ENCODE results near the gene SCN10A.

SCN10A gene

GRCh38 chr3:38816026-38816425 is at the start of gene SCN10A:
Gene SCN10A (minus strand): TSS chr3:38816217. CDS start chr3:38794010, 22,207 bp downstream.
- TF ChIP-seq CTCF (conservative IDR thresholded peaks at IDR 0.05), result no peak
- no peak for TF ChIP-seq ZFX (IDR thresholded peaks at IDR 0.05)
- no peak within 1 kb of the TSS for H3K27ac ChIP-seq

- no peak overlapping the region for H3K27ac ChIP-seq
Measured at GRCh38 chr3:38853011-38853410, 37.0 kb upstream of the SCN10A start.

GRCh38 chr3:38843898-38844297 is 27.9 kb upstream of the SCN10A start:
- no peak overlapping the region for H3K27ac ChIP-seq
- TF ChIP-seq ZFX (IDR thresholded peaks at IDR 0.05) (no peak), CTCF (conservative IDR thresholded peaks at IDR 0.05) (peak; percentile 22)

More at GRCh38 chr3:38853011-38853410, 37.0 kb upstream of the SCN10A start:
- TF ChIP-seq ZFX (IDR thresholded peaks at IDR 0.05), result no peak
- TF ChIP-seq CTCF (conservative IDR thresholded peaks at IDR 0.05), result no peak

GRCh38 chr3:38842266-38842965 is 26.4 kb upstream of the SCN10A start:
- TF ChIP-seq CTCF (conservative IDR thresholded peaks at IDR 0.05), result no peak
- TF ChIP-seq ZFX (IDR thresholded peaks at IDR 0.05), result no peak
- H3K27ac ChIP-seq, result no peak overlapping the region

GRCh38 chr3:38840987-38841386 is 25.0 kb upstream of the SCN10A start:
- no peak overlapping the region for H3K27ac ChIP-seq
- TF ChIP-seq ZFX (IDR thresholded peaks at IDR 0.05) (no peak), CTCF (conservative IDR thresholded peaks at IDR 0.05) (no peak)

- no peak for TF ChIP-seq ZFX (IDR thresholded peaks at IDR 0.05)
- no peak for TF ChIP-seq CTCF (conservative IDR thresholded peaks at IDR 0.05)
- H3K27ac ChIP-seq, result no peak overlapping the region
Measured at GRCh38 chr3:38837358-38837757, 21.3 kb upstream of the SCN10A start.

- H3K27ac ChIP-seq, result no peak overlapping the region
- TF ChIP-seq ZFX (IDR thresholded peaks at IDR 0.05), result no peak
- no peak for TF ChIP-seq CTCF (conservative IDR thresholded peaks at IDR 0.05)
Measured at GRCh38 chr3:38836561-38836960, 20.5 kb upstream of the SCN10A start.

Measured in C4-2B (cell line).